Measurements from ENCODE around the gene CCDC182.

CCDC182 gene

GRCh38 chr17:57745242-57745641 lies at the start of gene CCDC182:
TSS of gene CCDC182 (minus strand) at chr17:57745299. CDS start at chr17:57745272, 27 bp downstream.
- no peak for DNase-seq

GRCh38 chr17:57794841-57795240 lies 49.7 kb upstream of the CCDC182 start:
- no peak for DNase-seq

- no peak for DNase-seq
These were observed 43.6 kb upstream of the CCDC182 start for GRCh38 chr17:57788725-57789124.

- DNase-seq = no peak
These were observed 39.9 kb upstream of the CCDC182 start for GRCh38 chr17:57785022-57785421.

GRCh38 chr17:57784226-57784895 lies 39.3 kb upstream of the CCDC182 start:
- DNase-seq = no peak

GRCh38 chr17:57783338-57783742 lies 38.2 kb upstream of the CCDC182 start:
- peak; percentile 89 to 90 for DNase-seq

- DNase-seq = no peak
These were observed 37.7 kb upstream of the CCDC182 start for GRCh38 chr17:57782647-57783337.

- DNase-seq = no peak
These were observed 37.0 kb upstream of the CCDC182 start for GRCh38 chr17:57782062-57782490.

GRCh38 chr17:57781386-57782061 lies 36.4 kb upstream of the CCDC182 start:
- no peak for DNase-seq

GRCh38 chr17:57779706-57780105 lies 34.6 kb upstream of the CCDC182 start:
- no peak for DNase-seq

- no peak for DNase-seq
These were observed 33.2 kb upstream of the CCDC182 start for GRCh38 chr17:57778306-57778705.

- no peak for DNase-seq
These were observed 31.3 kb upstream of the CCDC182 start for GRCh38 chr17:57776366-57776765.

- no peak for DNase-seq
These were observed 29.8 kb upstream of the CCDC182 start for GRCh38 chr17:57774872-57775271.

GRCh38 chr17:57773557-57773956 lies 28.5 kb upstream of the CCDC182 start:
- DNase-seq = no peak

GRCh38 chr17:57772774-57773173 lies 27.7 kb upstream of the CCDC182 start:
- DNase-seq = no peak

GRCh38 chr17:57767561-57767960 lies 22.5 kb upstream of the CCDC182 start:
- no peak for DNase-seq

- no peak for DNase-seq
These were observed 21.3 kb upstream of the CCDC182 start for GRCh38 chr17:57766318-57766943.

GRCh38 chr17:57762452-57763395 lies 17.6 kb upstream of the CCDC182 start:
- DNase-seq = no peak

GRCh38 chr17:57761887-57762286 lies 16.8 kb upstream of the CCDC182 start:
- DNase-seq = no peak

GRCh38 chr17:57760046-57760445 lies 14.9 kb upstream of the CCDC182 start:
- no peak for DNase-seq

- no peak for DNase-seq
These were observed 13.6 kb upstream of the CCDC182 start for GRCh38 chr17:57758654-57759053.

GRCh38 chr17:57757735-57758134 lies 12.6 kb upstream of the CCDC182 start:
- no peak for DNase-seq
